ENCODE results near the gene ZBTB7A.

- TF ChIP-seq ZSCAN30 (tag by site-specific recombination; IDR thresholded peaks at IDR 0.05) (no peak), ZNF501 (tag by site-specific recombination; IDR thresholded peaks at IDR 0.05) (no peak), ZNF639 (tag by site-specific recombination; IDR thresholded peaks at IDR 0.05) (no peak), SCRT1 (tag by site-specific recombination; IDR thresholded peaks at IDR 0.05; ENCODE audit: borderline replicate concordance) (no peak), ZNF132 (tag by site-specific recombination; IDR thresholded peaks at IDR 0.05; ENCODE audit: borderline replicate concordance) (no peak), ZNF596 (tag by site-specific recombination; IDR thresholded peaks at IDR 0.05) (no peak), WT1 (tag by site-specific recombination; IDR thresholded peaks at IDR 0.05) (no peak), CTCF (tag by site-specific recombination; IDR thresholded peaks at IDR 0.05) (no peak), ZFP3 (tag by site-specific recombination; IDR thresholded peaks at IDR 0.05; ENCODE audit: low read depth) (no peak)
These were observed 48.5 kb downstream of the ZBTB7A start for GRCh38 chr19:4018140-4018613.

Measured in HEK293 (cell line).